Heart right ventricle (tissue), 16 donors: ENCODE measurements around the gene ZNF441. TPM values are rescaled to one million over a fixed set of nuclear protein-coding genes. Genes with fewer than 3 reads are reported as not detected.

Experiments used
- ATAC-seq, 8 donors: fragments of 200-7000 bp; cut with Tn5 transposase; one replicate each; pipeline ENCODE4 v1.9.1; 2020; ENCODE audit warnings: mild to moderate bottlenecking in 8 of 8, moderate library complexity in 8 of 8, moderate number of reproducible peaks in 1 of 8
- DNase-seq, 2 donors: peaks; one replicate each; pipeline ENCODE4 v3.0.0-alpha.2; 2020
- H3K27ac ChIP-seq, 10 donors: fragments of 200-600 bp; sonication (generic) in 2 of 10; one replicate each; pipeline versions ENCODE4 v1.5.0 to v1.8.0; 2020 to 2022; ENCODE audit warnings: mild to moderate bottlenecking in 3 of 10
- H3K27me3 ChIP-seq, 7 donors: fragments of 200-600 bp; one replicate each; pipeline ENCODE4 v1.8.0; 2021 to 2022; ENCODE audit warnings: mild to moderate bottlenecking in 2 of 7
- H3K36me3 ChIP-seq, 9 donors: fragments of 200-600 bp; sonication (generic) in 1 of 9; one replicate each; pipeline versions ENCODE4 v1.5.0 to v1.8.0; 2020 to 2022; ENCODE audit warnings: mild to moderate bottlenecking in 2 of 9
- H3K4me1 ChIP-seq, 9 donors: fragments of 200-600 bp; sonication (generic) in 1 of 9; one replicate each; pipeline versions ENCODE4 v1.5.0 to v1.8.0; 2020 to 2022; ENCODE audit warnings: mild to moderate bottlenecking in 4 of 9
- H3K4me3 ChIP-seq, 10 donors: fragments of 200-600 bp; sonication (generic) in 2 of 10; one replicate each; pipeline versions ENCODE4 v1.5.0 to v1.8.0; 2020 to 2022; ENCODE audit warnings: mild to moderate bottlenecking in 7 of 10, moderate library complexity in 2 of 10
- H3K9me3 ChIP-seq, 11 donors: fragments of 200-600 bp in 10 of 11; sonication (generic) in 2 of 11; one replicate each; pipeline versions ENCODE4 v1.5.0 to v1.8.0; 2013 to 2022; ENCODE audit warnings: mild to moderate bottlenecking in 2 of 11, control low read depth in 1 of 11, moderate library complexity in 1 of 11
- WGBS, 2 donors: extraction: QIAGEN DNeasy Blood & Tissue Kit; methylation state at CpG; one replicate each; pipeline ENCODE4 v1.1.7; 2013; ENCODE audit warnings: inconsistent platforms in 1 of 2; 5-methylcytosine and 5-hydroxymethylcytosine counted together
- intact Hi-C, 10 donors: fragments of 100-400 bp; cut with DNase I; formaldehyde crosslinking; loops; one replicate each; pipeline versions ENCODE4 v1.11.1 to v1.14.2; 2022
- polyA plus RNA-seq, 2 donors: library from polyadenylated mRNA; stranded (reverse); fragments of 200-250 nt; gene quantifications; one replicate each; pipeline ENCODE4 v1.2.3, GENCODE V29; 2013
- total RNA-seq, 10 donors: library from RNA; stranded (reverse); fragmentation: NEBNext Ultra II Directional in 3 of 10; extraction: Animal tissue kit (Norgen Biotek cat#: 25700) in 3 of 10; gene quantifications; one replicate each; pipeline versions ENCODE4 v1.2.1 to v1.2.4, GENCODE V29; 2021 to 2023
- TF ChIP-seq, protein P1 (sequence below), 9 donors: fragments of 200-600 bp; sonication (generic) in 2 of 9; IDR thresholded peaks; one replicate each; pipeline versions ENCODE4 v1.5.0 to v1.8.0; 2021 to 2022; ENCODE audit warnings: antibody characterized with exemption in 9 of 9, mild to moderate bottlenecking in 5 of 9, moderate library complexity in 1 of 9
- donor health status: Arrhythmogenic right ventricular cardiomyopathy.
- donor health status: ischemic (EF 13 %, LVEDD 7.1; RV severe dilation, severe dysfunction).
- donor health status: healthy with polysubstance abuse.
- donor health status: DM: no; HTN: yes; CAD: no.
- donor health status: DM: no; HTN: no; CAD: no.
- donor health status: ischemic (EF 25% LVEDD 6.9; RV normal size, moderate dysfunction).
- donor health status: ischemic (EF 25% LVEDD 5.7; RV mildly dilated, moderate dysfunction).
- donor health status: healthy.
- donor health status: DM: yes; HTN: yes; CAD: no.
- donor health status: Ischemic cardiomyopathy.
- donor health status: ischemic (EF 35%, LVEDD 5.7; RV mildly dilated, moderate dysfunction).
- donor health status: nonischemic (EF 11% LVEDD 7.7; RV severe dilation, severe dysfunction).
- donor health status: DM: yes; HTN: yes; CAD: no.
- donor health status: PGD.
- donor health status: ischemic (EF 29% LVEDD 5.4; RV normal size, mild dysfunction).
- donor health status: nonischemic (EF 23%, LVEDD 6.1; RV moderate dilation, normal function).

The ZNF441 gene
- total and polyA plus RNA-seq, 12 donors: 1.7 to 7.0 (median 5.2) TPM

DNA sequence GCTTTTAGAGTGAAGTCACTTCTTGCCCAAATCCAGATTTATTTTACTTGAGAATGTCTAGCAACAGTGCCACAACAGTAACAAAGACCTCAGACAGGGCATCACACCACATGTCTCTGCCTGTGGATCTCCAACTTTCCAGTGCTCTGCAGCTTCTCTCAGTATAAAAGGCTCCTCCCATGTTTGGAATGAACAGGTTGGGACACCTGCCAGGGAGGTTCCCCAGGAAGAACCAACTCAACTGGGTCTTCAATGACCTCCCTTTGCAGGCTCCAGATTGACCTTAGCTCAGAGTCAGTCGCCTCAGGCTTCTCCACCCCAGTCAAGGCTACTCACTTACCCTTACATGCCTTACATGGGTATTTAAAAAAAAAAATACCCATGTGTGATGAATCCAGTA is 31.4 kb upstream of the ZNF441 start:
- WGBS, 2 donors: 88 to 97% methylated on average over 1 of the region's 1 CpG

DNA sequence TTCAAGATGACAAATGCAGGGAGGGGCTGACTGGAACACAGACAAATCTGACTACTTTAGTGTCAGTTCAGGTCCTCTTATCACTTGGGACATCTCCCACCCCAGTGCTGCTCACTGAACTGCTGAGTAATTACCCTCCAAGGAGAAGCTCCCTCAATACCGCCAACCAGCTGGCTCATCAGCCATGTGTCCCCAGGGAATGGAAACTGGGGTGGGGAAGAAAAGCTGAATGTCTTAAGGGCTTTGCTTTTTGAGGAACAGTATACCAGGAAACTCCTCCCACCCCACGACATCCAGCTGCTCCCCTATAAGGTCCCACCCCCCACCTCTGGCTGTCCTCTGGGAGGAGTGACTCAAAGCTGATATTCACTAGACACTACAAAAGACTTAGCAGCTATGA is 30.1 kb upstream of the ZNF441 start:
- ATAC-seq (peak in 1 of 8 donors; percentile 38), DNase-seq (peak; percentile 31 to 39)
- peaks cover 0 to 5% (median 0%) of the 10 kb centered on the region in 9 donors for H3K36me3 ChIP-seq
- H3K4me1 ChIP-seq: peaks cover 0 to 31% (median 26%) of the 10 kb centered on the region in 9 donors
- H3K27me3 ChIP-seq: no peaks in the 10 kb centered on the region
- H3K9me3 ChIP-seq: no peaks in the 10 kb centered on the region
- H3K4me3 ChIP-seq: peak overlapping the region in 1 of 10 donors; percentile 20
- TF ChIP-seq, protein P1, sequence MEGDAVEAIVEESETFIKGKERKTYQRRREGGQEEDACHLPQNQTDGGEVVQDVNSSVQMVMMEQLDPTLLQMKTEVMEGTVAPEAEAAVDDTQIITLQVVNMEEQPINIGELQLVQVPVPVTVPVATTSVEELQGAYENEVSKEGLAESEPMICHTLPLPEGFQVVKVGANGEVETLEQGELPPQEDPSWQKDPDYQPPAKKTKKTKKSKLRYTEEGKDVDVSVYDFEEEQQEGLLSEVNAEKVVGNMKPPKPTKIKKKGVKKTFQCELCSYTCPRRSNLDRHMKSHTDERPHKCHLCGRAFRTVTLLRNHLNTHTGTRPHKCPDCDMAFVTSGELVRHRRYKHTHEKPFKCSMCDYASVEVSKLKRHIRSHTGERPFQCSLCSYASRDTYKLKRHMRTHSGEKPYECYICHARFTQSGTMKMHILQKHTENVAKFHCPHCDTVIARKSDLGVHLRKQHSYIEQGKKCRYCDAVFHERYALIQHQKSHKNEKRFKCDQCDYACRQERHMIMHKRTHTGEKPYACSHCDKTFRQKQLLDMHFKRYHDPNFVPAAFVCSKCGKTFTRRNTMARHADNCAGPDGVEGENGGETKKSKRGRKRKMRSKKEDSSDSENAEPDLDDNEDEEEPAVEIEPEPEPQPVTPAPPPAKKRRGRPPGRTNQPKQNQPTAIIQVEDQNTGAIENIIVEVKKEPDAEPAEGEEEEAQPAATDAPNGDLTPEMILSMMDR (IDR thresholded peaks at IDR 0.05): no peak
- intact Hi-C loops: loop anchor here in 2 of 10 donors (5.0 kb wide), 2 partner anchors 39 to 139 kb away; partner anchors contain the start of gene ZNF627 (in 1 of the 2)
- H3K27ac ChIP-seq: no peak overlapping the region
- WGBS, 2 donors: 36 to 47% methylated on average over 2 of the region's 2 CpGs

More for the DNA sequence above, 31.4 kb upstream of the ZNF441 start:
- intact Hi-C loops: loop anchor here in 2 of 10 donors (5.0 kb wide), 2 partner anchors 38 to 138 kb away; partner anchors contain the start of gene ZNF627 (in 1 of the 2)
- H3K27ac ChIP-seq: no peak overlapping the region
- no peak overlapping the region for H3K4me3 ChIP-seq
- H3K36me3 ChIP-seq: peaks cover 0 to 12% (median 0%) of the 10 kb centered on the region in 9 donors
- no peak for ATAC-seq
- peaks cover 0 to 31% (median 26%) of the 10 kb centered on the region in 9 donors for H3K4me1 ChIP-seq
- DNase-seq: no peak
- TF ChIP-seq, protein P1 (IDR thresholded peaks at IDR 0.05): no peak
- no peaks in the 10 kb centered on the region for H3K27me3 ChIP-seq
- H3K9me3 ChIP-seq: no peaks in the 10 kb centered on the region

DNA sequence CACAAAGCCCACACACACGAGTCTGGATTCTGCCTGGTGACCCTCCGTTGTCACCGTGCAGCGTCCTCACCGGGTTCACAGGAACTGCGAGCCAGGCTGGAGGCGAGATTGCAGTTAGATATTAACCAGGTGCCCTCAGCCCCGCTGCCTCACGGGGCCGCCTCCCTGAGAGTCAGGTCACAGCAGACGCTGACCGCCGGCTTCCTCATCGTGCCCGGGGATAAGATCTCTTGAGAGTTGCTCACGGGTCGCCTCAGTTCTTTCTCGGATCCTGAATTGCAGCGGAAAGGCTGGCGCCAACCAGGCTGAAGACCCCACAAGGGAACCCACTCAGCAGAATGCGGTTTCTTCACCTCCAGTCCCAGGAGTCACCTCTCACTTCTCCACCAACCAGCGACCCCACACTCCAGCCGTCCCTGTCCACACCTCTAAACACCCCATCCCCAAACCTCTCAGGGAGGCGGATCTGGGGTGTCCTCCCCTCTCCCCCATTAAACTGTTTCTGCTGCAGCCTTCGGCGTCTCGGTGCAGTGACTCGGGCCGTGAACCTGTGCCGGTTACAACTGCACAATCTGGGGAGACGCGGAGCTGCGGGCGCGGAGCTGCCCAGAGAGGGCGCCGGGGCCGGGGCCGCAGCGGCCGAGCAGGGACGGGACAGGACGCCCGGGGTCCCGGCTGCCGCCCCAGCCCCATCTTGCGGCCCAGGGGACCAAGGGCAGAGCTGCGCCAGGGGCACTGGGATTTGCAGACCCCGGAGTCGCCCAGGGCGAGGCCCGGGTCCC is 28.6 kb upstream of the ZNF441 start:
- peak; percentile 23 to 31 for DNase-seq
- peaks cover 0 to 5% (median 0%) of the 10 kb centered on the region in 9 donors for H3K36me3 ChIP-seq
- H3K27ac ChIP-seq: peak overlapping the region; percentile 47 to 97 (median 93)
- peak overlapping the region; percentile 82 to 97 (median 92) for H3K4me3 ChIP-seq
- intact Hi-C loops: loop anchor here in 6 of 10 donors (2.0 to 5.0 kb wide), 4 partner anchors 29 to 141 kb away; partner anchors contain the start of genes ZNF441 (in 4 of the 6) and ZNF627 (in 1 of the 6)
- peaks cover 0 to 31% (median 26%) of the 10 kb centered on the region in 9 donors for H3K4me1 ChIP-seq
- TF ChIP-seq, protein P1 (IDR thresholded peaks at IDR 0.05): peak in 3 of 9 donors; percentile 26 to 30 (median 28)
- H3K27me3 ChIP-seq: no peaks in the 10 kb centered on the region
- peak; percentile 28 to 80 (median 50) for ATAC-seq
- whole genome bisulfite sequencing, 2 donors: 0 to 1% methylated on average over 51 to 52 of the region's 52 CpGs
- H3K9me3 ChIP-seq: no peaks in the 10 kb centered on the region
